Activated naive CD4-positive, alpha-beta T cell treated with Interleukin-2 at 50 U/mL for 16 hours (primary cell): ENCODE data around the gene CCDC81.
"Not testable (repeated sequence)": the region's sequence is repeated elsewhere in the genome, so short reads cannot be mapped to it uniquely, and the experiment has no call there.

Experiments used
- DNase-seq: peaks from one replicate; pipeline ENCODE4 v3.0.0-alpha.2; 2020

The CCDC81 gene

GRCh38 chr11:86388198-86388597 is 13.5 kb downstream of the CCDC81 start:
- no peak for DNase-seq

- no peak for DNase-seq
Measured at GRCh38 chr11:86390487-86390886, 15.8 kb downstream of the CCDC81 start.

GRCh38 chr11:86395061-86395551 is 20.4 kb downstream of the CCDC81 start:
- DNase-seq: no peak

GRCh38 chr11:86396396-86396795 is 21.7 kb downstream of the CCDC81 start:
- DNase-seq: no peak

GRCh38 chr11:86397351-86397750 is 22.7 kb downstream of the CCDC81 start:
- no peak for DNase-seq

GRCh38 chr11:86398106-86398505 is 23.4 kb downstream of the CCDC81 start:
- DNase-seq: no peak

- DNase-seq: no peak
Measured at GRCh38 chr11:86403458-86403857, 28.8 kb downstream of the CCDC81 start.

GRCh38 chr11:86408845-86409244 is 34.2 kb downstream of the CCDC81 start:
- DNase-seq: no peak

GRCh38 chr11:86414032-86414431 is 39.3 kb downstream of the CCDC81 start:
- no peak for DNase-seq

GRCh38 chr11:86415026-86415425 is 40.3 kb downstream of the CCDC81 start:
- no peak for DNase-seq

- no peak for DNase-seq
Measured at GRCh38 chr11:86416494-86416893, 41.8 kb downstream of the CCDC81 start.

GRCh38 chr11:86416951-86417350 is 42.3 kb downstream of the CCDC81 start:
- not testable (repeated sequence) for DNase-seq

GRCh38 chr11:86418106-86418505 is 43.4 kb downstream of the CCDC81 start:
- no peak for DNase-seq

- DNase-seq: no peak
Measured at GRCh38 chr11:86418513-86418912, 43.8 kb downstream of the CCDC81 start.

- DNase-seq: no peak
Measured at GRCh38 chr11:86418917-86419316, 44.2 kb downstream of the CCDC81 start.

GRCh38 chr11:86421946-86422345 is 47.3 kb downstream of the CCDC81 start:
- DNase-seq: no peak

GRCh38 chr11:86422371-86422770 is 47.7 kb downstream of the CCDC81 start:
- DNase-seq: no peak

- not testable (repeated sequence) for DNase-seq
Measured at GRCh38 chr11:86423488-86423887, 48.8 kb downstream of the CCDC81 start.

GRCh38 chr11:86427441-86427840 is 52.8 kb downstream of the CCDC81 start:
- no peak for DNase-seq

GRCh38 chr11:86431258-86431657 is 56.6 kb downstream of the CCDC81 start:
- no peak for DNase-seq

GRCh38 chr11:86433361-86434095 is 58.8 kb downstream of the CCDC81 start:
- not testable (repeated sequence) for DNase-seq

- no peak for DNase-seq
Measured at GRCh38 chr11:86435711-86436110, 61.0 kb downstream of the CCDC81 start.

- no peak for DNase-seq
Measured at GRCh38 chr11:86438685-86439084, 64.0 kb downstream of the CCDC81 start.

GRCh38 chr11:86440305-86440716 is 65.6 kb downstream of the CCDC81 start:
- DNase-seq: no peak

GRCh38 chr11:86440843-86441242 is 66.2 kb downstream of the CCDC81 start:
- no peak for DNase-seq
